Suppressor macrophage treated with lipopolysaccharide for 1 hour (primary cell): ENCODE data around the gene TMUB2.
"Not testable (repeated sequence)": the region's sequence is repeated elsewhere in the genome, so short reads cannot be mapped to it uniquely, and the experiment has no call there.

Experiments
- DNase-seq, 3 donors: peaks; one replicate each; pipeline ENCODE4 v3.0.0-alpha.2; 2020 to 2022

Gene TMUB2

GRCh38 chr17:44219616-44220212, 32.9 kb downstream of the TMUB2 start, which contains the start of gene UBTF:
Gene UBTF, minus strand, starts transcription at chr17:44219675. Its CDS starts 1,446 bp downstream, at chr17:44218229.
- DNase-seq: peak; percentile 28 to 75 (median 53)

- peak; percentile 49 to 84 (median 65) for DNase-seq
These were observed 33.7 kb downstream of the TMUB2 start for GRCh38 chr17:44220213-44221083.

GRCh38 chr17:44221084-44221861, 34.5 kb downstream of the TMUB2 start:
- DNase-seq: peak; percentile 69 to 79 (median 73)

- no peak for DNase-seq
These were observed 35.0 kb downstream of the TMUB2 start for GRCh38 chr17:44221862-44222111.

GRCh38 chr17:44222112-44222869, 35.5 kb downstream of the TMUB2 start:
- DNase-seq: peak; percentile 49 to 71 (median 53)

GRCh38 chr17:44223541-44224071, 36.8 kb downstream of the TMUB2 start:
- no peak for DNase-seq

GRCh38 chr17:44229090-44229489, 42.3 kb downstream of the TMUB2 start:
- DNase-seq: no peak

GRCh38 chr17:44230140-44230539, 43.4 kb downstream of the TMUB2 start:
- no peak for DNase-seq

GRCh38 chr17:44232061-44232460, 45.3 kb downstream of the TMUB2 start:
- DNase-seq: no peak

GRCh38 chr17:44233582-44233981, 46.8 kb downstream of the TMUB2 start:
- no peak for DNase-seq

GRCh38 chr17:44235583-44235936, 48.8 kb downstream of the TMUB2 start:
- DNase-seq: no peak

- DNase-seq: no peak
These were observed 49.7 kb downstream of the TMUB2 start for GRCh38 chr17:44236444-44236991.

GRCh38 chr17:44237886-44238285, 51.1 kb downstream of the TMUB2 start:
- not testable (repeated sequence) for DNase-seq

- peak; percentile 67 to 75 (median 72) for DNase-seq
These were observed 54.4 kb downstream of the TMUB2 start for GRCh38 chr17:44241106-44241624.
